HL-60 (cell line): ENCODE measurements around the gene LAG3.

ENCODE experiments used
- DNase-seq, 2 experiments: peaks; one replicate each; pipeline ENCODE4 v3.0.0-alpha.2; 2010 to 2020; ENCODE audit warnings: low read depth in 1 of 2, low spot score in 1 of 2
- H3K27ac ChIP-seq: fragments of 250-450 bp; sonication (Bioruptor Pico); replicated peaks from 2 replicates; pipeline ENCODE4 v1.5.1; 2020; ENCODE audit warnings: mild to moderate bottlenecking, moderate library complexity
- H3K27me3 ChIP-seq: fragments of 250-450 bp; sonication (Bioruptor Pico); 2 replicates; pipeline ENCODE4 v1.5.1; 2021; ENCODE audit warnings: mild to moderate bottlenecking, moderate library complexity; ENCODE audit not compliant: insufficient read depth, poor library complexity, severe bottlenecking
- H3K4me3 ChIP-seq: replicated peaks from 2 replicates; pipeline ENCODE4 v1.5.1; 2011; ENCODE audit warnings: mild to moderate bottlenecking, control low read depth, low read length; ENCODE audit not compliant: insufficient read depth
- GABPA ChIP-seq: IDR thresholded peaks from 2 replicates; pipeline ENCODE4 v1.6.1; 2012; ENCODE audit warnings: low read depth
- POLR2AphosphoS5 ChIP-seq: IDR thresholded peaks from 2 replicates; pipeline ENCODE4 v1.6.1; 2012; ENCODE audit warnings: low read depth
- REST ChIP-seq: IDR thresholded peaks from 2 replicates; pipeline ENCODE4 v1.6.1; 2012; ENCODE audit warnings: low read depth; ENCODE audit not compliant: insufficient replicate concordance
- SPI1 ChIP-seq: IDR thresholded peaks from 2 replicates; pipeline ENCODE4 v1.6.1; 2012; ENCODE audit warnings: low read depth, mild to moderate bottlenecking, borderline replicate concordance
- TF ChIP-seq, protein P1 (sequence below): IDR thresholded peaks from one replicate; pipeline ENCODE4 v1.5.1; 2011; ENCODE audit warnings: low read length, control low read depth, inconsistent platforms; ENCODE audit not compliant: insufficient read depth

Gene LAG3

DNA sequence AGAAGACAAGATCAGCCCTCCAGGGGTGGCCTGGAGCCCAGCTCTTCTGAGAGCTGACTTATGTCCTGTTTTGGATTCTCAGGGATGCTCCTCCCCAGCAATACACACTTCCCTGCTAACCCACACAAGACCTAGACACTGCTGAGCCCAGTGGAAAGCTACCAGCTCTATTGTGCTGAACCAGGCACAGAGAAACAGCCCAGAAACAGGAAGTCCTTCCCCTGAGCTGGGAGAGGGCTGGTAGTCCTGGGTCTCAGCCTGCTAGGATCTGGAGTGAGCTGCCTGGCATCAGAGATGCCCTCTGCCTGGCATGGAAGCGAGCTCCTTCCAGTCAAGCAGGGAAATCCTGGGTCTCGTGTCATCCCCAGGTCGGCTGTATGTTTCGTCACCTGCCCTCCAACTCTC is 1.2 kb upstream of the LAG3 start:
- peak in 1 of 2 experiments; percentile 57 for DNase-seq
- Histone ChIP-seq H3K4me3 (no peak overlapping the region), H3K27me3 (peaks cover 38% of the 10 kb centered on the region), H3K27ac (no peak overlapping the region)
- TF ChIP-seq REST (no peak), SPI1 (peak; percentile 94)

- Histone ChIP-seq H3K27me3 (peaks cover 38% of the 10 kb centered on the region), H3K27ac (no peak overlapping the region), H3K4me3 (no peak overlapping the region)
- TF ChIP-seq, protein P1, sequence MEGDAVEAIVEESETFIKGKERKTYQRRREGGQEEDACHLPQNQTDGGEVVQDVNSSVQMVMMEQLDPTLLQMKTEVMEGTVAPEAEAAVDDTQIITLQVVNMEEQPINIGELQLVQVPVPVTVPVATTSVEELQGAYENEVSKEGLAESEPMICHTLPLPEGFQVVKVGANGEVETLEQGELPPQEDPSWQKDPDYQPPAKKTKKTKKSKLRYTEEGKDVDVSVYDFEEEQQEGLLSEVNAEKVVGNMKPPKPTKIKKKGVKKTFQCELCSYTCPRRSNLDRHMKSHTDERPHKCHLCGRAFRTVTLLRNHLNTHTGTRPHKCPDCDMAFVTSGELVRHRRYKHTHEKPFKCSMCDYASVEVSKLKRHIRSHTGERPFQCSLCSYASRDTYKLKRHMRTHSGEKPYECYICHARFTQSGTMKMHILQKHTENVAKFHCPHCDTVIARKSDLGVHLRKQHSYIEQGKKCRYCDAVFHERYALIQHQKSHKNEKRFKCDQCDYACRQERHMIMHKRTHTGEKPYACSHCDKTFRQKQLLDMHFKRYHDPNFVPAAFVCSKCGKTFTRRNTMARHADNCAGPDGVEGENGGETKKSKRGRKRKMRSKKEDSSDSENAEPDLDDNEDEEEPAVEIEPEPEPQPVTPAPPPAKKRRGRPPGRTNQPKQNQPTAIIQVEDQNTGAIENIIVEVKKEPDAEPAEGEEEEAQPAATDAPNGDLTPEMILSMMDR, result no peak
- TF ChIP-seq REST (no peak), POLR2AphosphoS5 (no peak), GABPA (no peak), SPI1 (no peak)
- DNase-seq, result no peak
Observed at GRCh38 chr12:6771509-6772330, 600 bp upstream of the LAG3 start.

DNA sequence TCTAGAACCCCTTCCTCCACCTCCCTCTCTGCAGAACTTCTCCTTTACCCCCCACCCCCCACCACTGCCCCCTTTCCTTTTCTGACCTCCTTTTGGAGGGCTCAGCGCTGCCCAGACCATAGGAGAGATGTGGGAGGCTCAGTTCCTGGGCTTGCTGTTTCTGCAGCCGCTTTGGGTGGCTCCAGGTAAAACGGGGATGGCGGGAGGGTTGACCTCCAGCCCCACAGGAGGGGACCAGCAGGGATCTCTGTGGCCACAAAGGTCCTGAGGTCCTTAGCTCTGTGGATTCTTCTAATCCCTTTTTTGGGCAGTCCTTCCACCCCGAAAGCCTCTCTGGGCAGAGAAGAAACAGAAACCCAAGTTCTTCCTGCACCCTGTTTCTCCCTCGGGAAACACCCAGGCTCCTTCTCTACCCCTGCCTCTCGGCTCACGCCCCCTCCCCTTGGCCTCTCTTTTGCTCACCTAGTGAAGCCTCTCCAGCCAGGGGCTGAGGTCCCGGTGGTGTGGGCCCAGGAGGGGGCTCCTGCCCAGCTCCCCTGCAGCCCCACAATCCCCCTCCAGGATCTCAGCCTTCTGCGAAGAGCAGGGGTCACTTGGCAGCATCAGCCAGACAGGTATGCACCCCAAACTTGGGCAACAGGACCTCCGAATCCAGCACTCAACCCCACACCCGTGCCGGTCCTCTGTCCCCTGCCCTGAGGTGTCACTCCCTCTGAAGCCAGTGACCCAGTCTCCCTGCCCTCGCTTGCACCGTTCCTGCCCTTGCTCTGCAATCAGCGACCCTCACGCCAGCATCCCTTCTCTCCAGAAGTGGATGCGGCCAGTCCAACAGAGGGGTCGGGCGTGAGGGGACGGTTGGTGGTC is 638 bp downstream of the LAG3 start:
- H3K27ac ChIP-seq, result no peak overlapping the region
- no peak overlapping the region for H3K4me3 ChIP-seq
- H3K27me3 ChIP-seq, result peaks cover 38% of the 10 kb centered on the region
- DNase-seq, result no peak
- TF ChIP-seq REST, result no peak
- TF ChIP-seq GABPA, result no peak
- TF ChIP-seq SPI1, result no peak
- TF ChIP-seq POLR2AphosphoS5, result no peak
- TF ChIP-seq, protein P1, result no peak
